ENCODE measurements around the gene PSME3IP1. TPM values are rescaled to one million over a fixed set of nuclear protein-coding genes. Genes with fewer than 3 reads are reported as not detected.

Gene PSME3IP1
- total RNA-seq, 1 donor from 2014 or later = 36.5 TPM

DNA sequence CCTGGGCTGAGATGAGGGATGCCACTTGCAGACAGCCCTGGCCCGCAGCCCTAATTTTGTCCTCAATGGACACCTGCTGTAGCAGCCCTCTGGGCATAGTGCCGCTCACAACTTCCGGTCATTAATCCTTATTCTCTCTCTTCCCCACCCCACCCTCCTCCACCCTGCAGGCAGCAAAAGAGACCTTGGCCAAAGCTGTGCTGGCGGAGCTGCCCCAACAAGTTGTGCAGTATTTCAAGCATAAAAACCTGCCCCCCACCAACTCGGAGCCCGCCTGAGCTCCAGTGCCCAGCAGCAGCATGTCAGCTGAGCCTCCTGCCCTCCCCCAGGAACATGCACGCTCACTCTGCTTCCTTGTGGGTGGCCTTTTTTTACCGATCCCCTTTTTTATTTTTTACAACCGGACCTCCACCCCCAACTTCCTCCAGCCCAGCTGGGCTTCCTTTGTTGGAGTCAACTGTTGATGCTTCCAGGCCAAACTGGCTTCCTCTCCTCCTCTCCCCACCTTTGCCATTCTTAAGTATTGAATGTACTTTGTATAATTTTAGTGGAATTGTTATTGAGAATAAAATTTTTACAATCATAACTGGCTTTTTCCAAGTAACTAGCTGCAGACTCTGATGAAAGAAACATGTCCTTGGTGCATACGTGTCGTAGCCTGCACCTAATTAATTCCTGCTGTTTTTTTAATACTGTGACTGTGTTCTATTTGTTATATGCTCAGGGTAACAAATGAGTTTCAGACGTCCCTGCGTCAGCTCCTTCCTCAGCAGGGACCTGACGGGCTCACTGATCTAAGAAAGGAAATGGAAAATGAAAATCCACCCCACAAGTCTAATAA, 38.2 kb downstream of the PSME3IP1 start:
- Histone ChIP-seq H3K9ac (ENCODE audit: low read depth in 1 of 3, low read length in 3 of 3) (peak overlapping the region in 1 of 3 donors; percentile 25), H3K27ac (ENCODE audit: low read depth, low read length) (peak overlapping the region; percentile 29), H3K4me3 (ENCODE audit: low read length in 3 of 3) (no peak overlapping the region)

DNA sequence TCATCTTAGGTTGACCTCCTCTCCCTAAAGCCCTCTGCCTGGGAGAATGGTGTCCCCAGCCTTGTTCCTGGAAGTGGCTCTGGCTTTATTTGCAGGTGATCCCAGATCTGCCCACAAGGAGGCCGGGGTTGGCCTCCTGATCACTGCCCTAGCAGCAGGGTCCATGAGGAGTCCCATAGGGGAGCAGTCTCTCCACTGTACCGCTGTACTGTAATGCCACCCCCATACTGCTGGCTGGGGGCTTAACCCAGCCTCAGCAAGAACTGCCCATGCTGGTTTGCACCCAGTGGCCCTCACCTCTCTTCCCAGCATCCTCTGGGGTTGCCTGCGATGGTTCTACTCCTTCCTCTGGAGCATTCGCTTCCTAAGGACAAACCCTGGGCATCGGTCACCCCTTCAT, 39.1 kb downstream of the PSME3IP1 start:
- H3K4me1 ChIP-seq (ENCODE audit: control insufficient read depth in 3 of 3, insufficient read depth in 3 of 3, low read length in 3 of 3) = peaks cover 44 to 59% (median 50%) of the 10 kb centered on the region in 3 donors
- no peak overlapping the region for H3K9ac ChIP-seq (ENCODE audit: low read depth in 1 of 3, low read length in 3 of 3)
- H3K27ac ChIP-seq (ENCODE audit: low read depth, low read length) = no peak overlapping the region
- H3K27me3 ChIP-seq (ENCODE audit: control insufficient read depth in 3 of 3, insufficient read depth in 3 of 3, low read length in 3 of 3) = no peaks in the 10 kb centered on the region
- H3K36me3 ChIP-seq (ENCODE audit: control insufficient read depth in 3 of 3, insufficient read depth in 3 of 3, low read length in 3 of 3) = peaks cover 0 to 2% (median 2%) of the 10 kb centered on the region in 3 donors
- H3K9me3 ChIP-seq (ENCODE audit: control insufficient read depth in 3 of 3, low read length in 3 of 3) = no peaks in the 10 kb centered on the region
- no peak overlapping the region for H3K4me3 ChIP-seq (ENCODE audit: low read length in 3 of 3)

More for the DNA sequence above, 38.2 kb downstream of the PSME3IP1 start:
- Histone ChIP-seq H3K9me3 (ENCODE audit: control insufficient read depth in 3 of 3, low read length in 3 of 3) (no peaks in the 10 kb centered on the region), H3K4me1 (ENCODE audit: control insufficient read depth in 3 of 3, insufficient read depth in 3 of 3, low read length in 3 of 3) (peaks cover 39 to 55% (median 46%) of the 10 kb centered on the region in 3 donors), H3K36me3 (ENCODE audit: control insufficient read depth in 3 of 3, insufficient read depth in 3 of 3, low read length in 3 of 3) (peaks cover 3 to 6% (median 5%) of the 10 kb centered on the region in 3 donors), H3K27me3 (ENCODE audit: control insufficient read depth in 3 of 3, insufficient read depth in 3 of 3, low read length in 3 of 3) (no peaks in the 10 kb centered on the region)

DNA sequence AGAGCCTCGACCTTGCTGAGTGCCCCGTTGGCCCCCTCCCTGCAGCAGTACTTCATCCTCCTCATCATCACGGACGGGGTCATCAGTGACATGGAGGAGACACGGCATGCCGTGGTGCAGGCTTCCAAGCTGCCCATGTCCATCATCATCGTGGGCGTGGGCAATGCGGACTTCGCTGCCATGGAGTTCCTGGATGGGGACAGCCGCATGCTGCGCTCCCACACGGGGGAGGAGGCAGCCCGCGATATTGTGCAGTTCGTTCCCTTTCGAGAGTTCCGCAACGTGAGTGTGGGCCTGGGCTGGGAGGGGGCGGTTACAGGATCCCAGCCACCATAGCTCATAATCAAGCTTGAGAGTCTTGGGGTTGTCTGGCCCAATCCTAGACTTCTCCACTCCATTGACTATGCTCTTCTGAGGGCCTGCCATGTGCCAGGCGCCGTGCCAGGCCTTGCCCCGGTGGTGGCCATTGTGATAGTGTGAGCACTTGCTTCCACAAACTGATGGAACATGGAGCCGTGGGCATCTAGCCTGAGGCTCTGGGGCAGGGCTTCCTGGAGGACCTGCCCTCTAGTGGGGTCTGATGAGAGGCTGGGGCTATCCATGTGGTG, 39.7 kb downstream of the PSME3IP1 start:
- no peaks in the 10 kb centered on the region for H3K27me3 ChIP-seq (ENCODE audit: control insufficient read depth in 3 of 3, insufficient read depth in 3 of 3, low read length in 3 of 3)
- peaks cover 0 to 2% (median 2%) of the 10 kb centered on the region in 3 donors for H3K36me3 ChIP-seq (ENCODE audit: control insufficient read depth in 3 of 3, insufficient read depth in 3 of 3, low read length in 3 of 3)
- H3K4me3 ChIP-seq (ENCODE audit: low read length in 3 of 3) = peak overlapping the region in 1 of 3 donors; percentile 6
- H3K9me3 ChIP-seq (ENCODE audit: control insufficient read depth in 3 of 3, low read length in 3 of 3) = no peaks in the 10 kb centered on the region
- peaks cover 49 to 60% (median 55%) of the 10 kb centered on the region in 3 donors for H3K4me1 ChIP-seq (ENCODE audit: control insufficient read depth in 3 of 3, insufficient read depth in 3 of 3, low read length in 3 of 3)
- no peak overlapping the region for H3K27ac ChIP-seq (ENCODE audit: low read depth, low read length)
- H3K9ac ChIP-seq (ENCODE audit: low read depth in 1 of 3, low read length in 3 of 3) = no peak overlapping the region

DNA sequence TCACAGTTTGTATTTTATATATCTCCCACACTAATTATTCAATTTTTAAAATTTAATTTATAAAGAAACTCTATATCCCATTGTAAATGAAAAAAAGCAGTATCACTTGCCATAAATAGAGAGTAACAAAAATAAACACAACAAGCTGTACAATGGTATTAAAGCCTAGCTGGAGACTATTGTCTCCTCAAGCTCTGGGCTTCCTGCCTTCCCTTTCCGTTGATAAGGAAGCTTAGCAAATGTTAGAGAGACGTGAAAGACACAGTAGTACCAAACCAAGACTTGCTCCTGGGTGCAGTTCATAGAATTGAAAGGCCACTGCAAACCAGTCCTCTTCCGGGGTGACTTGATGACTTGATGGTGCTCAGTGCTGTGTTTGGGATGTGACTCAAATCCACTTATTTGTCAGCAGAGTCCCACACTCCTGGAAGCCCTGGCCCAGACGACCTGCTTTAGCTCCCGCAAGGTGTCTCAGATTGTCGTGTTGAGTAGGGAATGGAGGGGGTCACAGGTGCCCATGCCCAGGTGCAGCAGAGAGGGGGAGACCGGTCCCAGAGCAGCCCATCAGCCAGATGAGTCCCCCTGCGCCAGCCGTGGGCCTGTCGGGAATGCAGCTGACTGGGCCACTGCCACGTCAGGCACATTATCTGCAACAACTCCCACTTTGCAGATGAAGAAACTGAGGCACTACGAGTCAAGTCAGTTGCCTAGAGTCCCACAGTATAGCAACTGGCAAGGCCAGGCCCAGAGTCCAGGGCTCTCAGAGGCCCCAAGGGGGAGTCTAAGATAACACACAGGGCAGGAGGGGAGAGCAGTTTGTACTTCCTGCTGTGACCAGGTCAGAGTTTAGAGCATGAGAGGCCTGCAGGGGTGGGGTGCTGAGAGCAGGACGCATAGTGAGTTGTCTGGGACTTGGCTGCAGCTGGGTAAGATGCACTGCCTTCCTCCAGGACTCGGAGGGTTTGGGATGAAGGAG, 40.5 kb downstream of the PSME3IP1 start:
- H3K4me3 ChIP-seq (ENCODE audit: low read length in 3 of 3) = peak overlapping the region in 1 of 3 donors; percentile 22
- peaks cover 49 to 60% (median 55%) of the 10 kb centered on the region in 3 donors for H3K4me1 ChIP-seq (ENCODE audit: control insufficient read depth in 3 of 3, insufficient read depth in 3 of 3, low read length in 3 of 3)
- no peak overlapping the region for H3K27ac ChIP-seq (ENCODE audit: low read depth, low read length)
- no peaks in the 10 kb centered on the region for H3K9me3 ChIP-seq (ENCODE audit: control insufficient read depth in 3 of 3, low read length in 3 of 3)
- no peak overlapping the region for H3K9ac ChIP-seq (ENCODE audit: low read depth in 1 of 3, low read length in 3 of 3)
- peaks cover 0 to 2% (median 2%) of the 10 kb centered on the region in 3 donors for H3K36me3 ChIP-seq (ENCODE audit: control insufficient read depth in 3 of 3, insufficient read depth in 3 of 3, low read length in 3 of 3)
- H3K27me3 ChIP-seq (ENCODE audit: control insufficient read depth in 3 of 3, insufficient read depth in 3 of 3, low read length in 3 of 3) = no peaks in the 10 kb centered on the region

DNA sequence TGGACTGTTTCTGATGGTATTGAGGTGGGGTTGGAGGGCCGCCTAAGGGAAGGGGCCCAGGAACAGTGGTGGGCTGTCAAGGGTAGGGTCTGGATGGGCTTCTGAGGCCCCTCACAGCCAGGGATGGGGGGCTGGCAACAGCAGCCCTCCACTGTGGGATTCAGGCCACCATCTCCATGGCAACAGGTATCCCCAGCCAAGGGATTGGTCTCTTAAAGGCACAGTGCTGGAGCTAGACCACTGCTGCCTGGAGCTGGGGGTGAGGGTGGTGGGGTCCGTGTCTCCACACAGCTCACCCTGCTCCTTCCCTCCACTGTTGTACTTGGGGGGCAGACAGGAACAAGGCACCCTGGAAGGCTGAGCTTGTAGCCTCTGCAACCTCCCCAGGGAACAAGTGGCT, 41.8 kb downstream of the PSME3IP1 start:
- Histone ChIP-seq H3K27ac (ENCODE audit: low read depth, low read length) (no peak overlapping the region), H3K9me3 (ENCODE audit: control insufficient read depth in 3 of 3, low read length in 3 of 3) (no peaks in the 10 kb centered on the region), H3K9ac (ENCODE audit: low read depth in 1 of 3, low read length in 3 of 3) (no peak overlapping the region), H3K27me3 (ENCODE audit: control insufficient read depth in 3 of 3, insufficient read depth in 3 of 3, low read length in 3 of 3) (no peaks in the 10 kb centered on the region), H3K4me1 (ENCODE audit: control insufficient read depth in 3 of 3, insufficient read depth in 3 of 3, low read length in 3 of 3) (peaks cover 49 to 62% (median 53%) of the 10 kb centered on the region in 3 donors), H3K36me3 (ENCODE audit: control insufficient read depth in 3 of 3, insufficient read depth in 3 of 3, low read length in 3 of 3) (peaks cover 0 to 2% (median 0%) of the 10 kb centered on the region in 3 donors), H3K4me3 (ENCODE audit: low read length in 3 of 3) (no peak overlapping the region)

DNA sequence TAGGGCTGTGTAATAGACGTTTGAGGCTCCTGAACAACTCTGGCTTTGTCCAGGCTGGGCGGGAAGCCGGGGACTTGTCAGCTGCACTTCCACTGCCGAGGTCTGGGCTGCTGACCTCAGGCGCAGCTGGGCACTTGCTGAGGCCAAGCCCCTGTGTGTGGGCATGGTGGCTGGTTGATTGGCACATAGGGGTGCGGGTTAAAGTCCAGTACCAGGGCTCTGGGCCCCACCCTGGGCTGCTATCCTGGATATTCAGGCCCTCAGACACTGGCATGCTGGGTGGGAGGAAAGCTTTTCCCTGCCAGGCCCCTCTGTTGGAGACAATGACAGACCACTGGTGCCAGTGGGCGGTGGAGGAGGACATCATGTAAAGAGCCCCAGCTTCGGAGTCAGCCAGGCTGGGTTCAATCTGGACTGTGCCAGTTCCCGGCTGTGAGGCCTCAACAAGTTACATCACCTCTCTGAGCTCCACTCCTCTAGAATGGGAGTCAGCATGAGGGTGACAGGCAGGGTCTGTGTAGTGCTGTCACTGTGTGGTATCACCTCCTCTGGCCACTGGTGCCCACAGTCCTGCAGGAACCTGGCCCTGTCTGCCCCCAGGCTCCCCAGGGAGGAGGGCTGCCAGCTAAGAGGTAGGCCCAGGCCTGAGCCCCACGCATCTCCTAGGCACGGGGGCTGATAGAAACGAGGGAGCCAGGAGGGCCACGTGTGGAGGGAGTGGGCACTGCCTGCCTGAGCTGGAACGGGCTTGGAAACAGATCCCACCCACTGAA, 42.5 kb downstream of the PSME3IP1 start:
- Histone ChIP-seq H3K4me3 (ENCODE audit: low read length in 3 of 3) (no peak overlapping the region), H3K4me1 (ENCODE audit: control insufficient read depth in 3 of 3, insufficient read depth in 3 of 3, low read length in 3 of 3) (peaks cover 44 to 55% (median 48%) of the 10 kb centered on the region in 3 donors), H3K9me3 (ENCODE audit: control insufficient read depth in 3 of 3, low read length in 3 of 3) (no peaks in the 10 kb centered on the region), H3K9ac (ENCODE audit: low read depth in 1 of 3, low read length in 3 of 3) (no peak overlapping the region), H3K27me3 (ENCODE audit: control insufficient read depth in 3 of 3, insufficient read depth in 3 of 3, low read length in 3 of 3) (no peaks in the 10 kb centered on the region), H3K36me3 (ENCODE audit: control insufficient read depth in 3 of 3, insufficient read depth in 3 of 3, low read length in 3 of 3) (peaks cover 0 to 2% (median 0%) of the 10 kb centered on the region in 3 donors), H3K27ac (ENCODE audit: low read depth, low read length) (no peak overlapping the region)

DNA sequence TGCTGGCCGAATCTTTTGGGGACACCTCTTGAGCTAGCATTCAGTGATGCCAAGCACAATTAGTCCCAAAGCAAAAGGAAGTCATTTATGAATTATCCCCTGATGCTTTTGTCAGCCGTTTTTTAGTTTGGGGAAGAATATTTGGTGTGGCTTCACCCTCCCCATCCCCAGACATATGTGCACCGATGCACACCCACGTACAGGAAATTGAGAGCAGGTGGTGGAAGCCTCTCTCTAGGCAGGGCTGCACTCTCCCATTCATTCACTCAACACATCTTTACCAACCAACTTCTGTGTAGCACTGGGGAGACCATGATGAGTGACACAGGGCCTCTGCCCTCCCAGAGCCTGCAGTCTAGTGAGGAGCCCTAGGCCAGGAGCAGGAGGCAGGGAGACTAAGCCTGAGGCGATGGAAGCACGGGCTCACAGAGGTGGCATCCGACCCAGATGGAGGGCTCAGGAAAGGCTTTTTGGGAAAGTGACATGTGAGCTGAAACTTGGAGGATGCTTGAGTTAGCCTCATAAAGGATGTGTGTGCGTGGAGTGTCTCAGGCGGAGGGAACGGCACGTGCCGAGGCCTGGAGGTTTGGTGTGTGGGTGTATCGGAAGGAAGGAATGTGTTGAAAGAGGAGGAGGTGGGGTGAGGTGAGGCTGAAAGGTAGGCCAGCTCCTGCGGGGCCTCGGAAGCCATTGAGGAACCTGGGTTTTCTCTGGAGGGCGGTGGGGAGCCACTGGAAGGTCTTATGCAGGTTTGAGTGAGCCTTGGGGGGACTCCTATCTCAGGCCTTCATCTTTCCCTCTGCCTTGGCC, 43.8 kb downstream of the PSME3IP1 start:
- no peaks in the 10 kb centered on the region for H3K9me3 ChIP-seq (ENCODE audit: control insufficient read depth in 3 of 3, low read length in 3 of 3)
- H3K36me3 ChIP-seq (ENCODE audit: control insufficient read depth in 3 of 3, insufficient read depth in 3 of 3, low read length in 3 of 3) = peaks cover 0 to 2% (median 0%) of the 10 kb centered on the region in 3 donors
- no peak overlapping the region for H3K9ac ChIP-seq (ENCODE audit: low read depth in 1 of 3, low read length in 3 of 3)
- H3K27ac ChIP-seq (ENCODE audit: low read depth, low read length) = no peak overlapping the region
- no peak overlapping the region for H3K4me3 ChIP-seq (ENCODE audit: low read length in 3 of 3)
- peaks cover 32 to 43% (median 36%) of the 10 kb centered on the region in 3 donors for H3K4me1 ChIP-seq (ENCODE audit: control insufficient read depth in 3 of 3, insufficient read depth in 3 of 3, low read length in 3 of 3)
- no peaks in the 10 kb centered on the region for H3K27me3 ChIP-seq (ENCODE audit: control insufficient read depth in 3 of 3, insufficient read depth in 3 of 3, low read length in 3 of 3)

DNA sequence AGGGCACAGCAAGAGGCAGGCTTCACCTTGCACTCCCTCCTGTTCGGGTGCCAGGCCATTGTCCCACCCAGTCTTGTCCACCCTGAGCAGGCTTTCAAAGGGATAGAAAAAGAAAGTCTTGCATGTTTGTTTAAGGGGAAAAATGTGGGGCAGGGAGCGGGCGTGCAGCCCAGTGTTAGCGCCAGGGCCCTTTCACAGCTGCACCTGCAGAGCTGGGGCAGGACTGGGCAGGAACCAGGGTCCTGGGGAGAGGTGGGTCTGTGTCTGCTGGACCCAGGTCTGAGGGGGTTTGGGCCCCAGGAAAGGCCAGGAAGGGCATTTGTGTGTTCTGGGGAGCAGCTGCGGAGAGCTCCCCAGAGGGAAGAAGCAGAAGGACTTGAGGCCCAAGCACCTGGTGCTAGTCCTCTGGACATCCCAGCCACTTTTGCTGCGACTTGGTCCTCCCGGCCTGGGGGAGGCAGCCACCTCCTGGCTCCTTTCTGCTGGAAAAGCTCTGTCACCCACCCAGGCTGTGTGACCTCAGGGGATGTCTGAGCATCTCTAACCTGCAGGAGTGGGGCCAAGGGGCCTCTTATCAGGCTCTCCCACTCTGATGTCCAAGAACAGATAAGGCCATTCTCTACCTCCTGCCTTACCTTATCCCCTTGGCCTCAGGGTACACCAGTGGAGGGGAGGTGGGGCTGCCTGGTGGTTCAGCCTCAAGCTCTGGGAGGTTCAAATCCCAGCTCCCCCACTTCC, 44.7 kb downstream of the PSME3IP1 start:
- no peaks in the 10 kb centered on the region for H3K9me3 ChIP-seq (ENCODE audit: control insufficient read depth in 3 of 3, low read length in 3 of 3)
- H3K27ac ChIP-seq (ENCODE audit: low read depth, low read length) = no peak overlapping the region
- H3K4me1 ChIP-seq (ENCODE audit: control insufficient read depth in 3 of 3, insufficient read depth in 3 of 3, low read length in 3 of 3) = peaks cover 24 to 35% (median 27%) of the 10 kb centered on the region in 3 donors
- H3K27me3 ChIP-seq (ENCODE audit: control insufficient read depth in 3 of 3, insufficient read depth in 3 of 3, low read length in 3 of 3) = no peaks in the 10 kb centered on the region
- H3K36me3 ChIP-seq (ENCODE audit: control insufficient read depth in 3 of 3, insufficient read depth in 3 of 3, low read length in 3 of 3) = peaks cover 0 to 2% (median 0%) of the 10 kb centered on the region in 3 donors
- no peak overlapping the region for H3K4me3 ChIP-seq (ENCODE audit: low read length in 3 of 3)
- H3K9ac ChIP-seq (ENCODE audit: low read depth in 1 of 3, low read length in 3 of 3) = no peak overlapping the region
